ENCODE data around the gene FAM13C.

Gene FAM13C

DNA sequence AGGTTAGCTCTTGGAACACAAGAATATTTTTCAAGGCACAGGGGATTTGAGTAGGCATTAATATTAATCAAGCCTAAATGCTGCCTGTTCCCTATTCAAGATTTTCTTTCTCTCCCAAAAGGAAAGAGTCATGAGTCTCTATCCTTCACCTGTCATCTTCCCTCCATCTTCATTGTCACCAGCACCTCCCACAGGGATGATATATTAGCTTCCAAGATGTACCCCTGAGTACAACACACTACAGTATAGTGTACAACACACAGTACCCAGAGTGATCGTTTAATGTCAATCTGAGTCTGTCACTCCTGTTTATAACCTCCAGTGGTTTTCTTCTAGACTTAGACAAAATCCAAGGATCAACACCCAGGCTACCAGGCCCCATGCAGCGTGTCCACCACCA lies 50.1 kb downstream of the FAM13C start:
- no peak overlapping the region for H3K9ac ChIP-seq (ENCODE audit: low read length)
- no peaks in the 10 kb centered on the region for H3K9me2 ChIP-seq (replicated peaks; ENCODE audit: insufficient read depth, low read length)
- TF ChIP-seq EZH2phosphoT487 (IDR thresholded peaks at IDR 0.05; ENCODE audit: low read length) (no peak), EZH2 (optimal IDR thresholded peaks at IDR 0.05; ENCODE audit: low read depth, low read length) (no peak)
- TF ChIP-seq, protein P1, sequence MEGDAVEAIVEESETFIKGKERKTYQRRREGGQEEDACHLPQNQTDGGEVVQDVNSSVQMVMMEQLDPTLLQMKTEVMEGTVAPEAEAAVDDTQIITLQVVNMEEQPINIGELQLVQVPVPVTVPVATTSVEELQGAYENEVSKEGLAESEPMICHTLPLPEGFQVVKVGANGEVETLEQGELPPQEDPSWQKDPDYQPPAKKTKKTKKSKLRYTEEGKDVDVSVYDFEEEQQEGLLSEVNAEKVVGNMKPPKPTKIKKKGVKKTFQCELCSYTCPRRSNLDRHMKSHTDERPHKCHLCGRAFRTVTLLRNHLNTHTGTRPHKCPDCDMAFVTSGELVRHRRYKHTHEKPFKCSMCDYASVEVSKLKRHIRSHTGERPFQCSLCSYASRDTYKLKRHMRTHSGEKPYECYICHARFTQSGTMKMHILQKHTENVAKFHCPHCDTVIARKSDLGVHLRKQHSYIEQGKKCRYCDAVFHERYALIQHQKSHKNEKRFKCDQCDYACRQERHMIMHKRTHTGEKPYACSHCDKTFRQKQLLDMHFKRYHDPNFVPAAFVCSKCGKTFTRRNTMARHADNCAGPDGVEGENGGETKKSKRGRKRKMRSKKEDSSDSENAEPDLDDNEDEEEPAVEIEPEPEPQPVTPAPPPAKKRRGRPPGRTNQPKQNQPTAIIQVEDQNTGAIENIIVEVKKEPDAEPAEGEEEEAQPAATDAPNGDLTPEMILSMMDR (IDR thresholded peaks at IDR 0.05; ENCODE audit: low read length) = no peak

DNA sequence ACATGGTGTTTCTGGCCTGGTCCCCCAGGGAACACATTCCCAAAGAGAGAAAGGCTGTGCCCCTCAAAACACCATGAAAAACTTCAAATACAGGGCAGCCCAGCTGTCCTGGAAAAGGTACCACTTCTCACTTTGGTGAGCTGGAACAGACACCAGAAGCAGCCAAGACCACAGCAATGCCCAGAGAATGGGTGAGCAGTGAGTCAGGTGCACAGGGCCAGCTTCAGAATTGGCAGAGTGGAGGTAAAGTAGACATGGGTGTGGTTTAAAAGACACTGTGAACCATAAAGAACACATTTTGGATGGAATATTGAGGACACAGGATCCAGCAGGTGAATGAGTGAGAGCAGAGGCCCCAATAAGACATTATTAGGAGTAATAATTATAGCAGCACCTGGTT lies 51.3 kb downstream of the FAM13C start:
- Histone ChIP-seq H3K9me2 (replicated peaks; ENCODE audit: insufficient read depth, low read length) (no peaks in the 10 kb centered on the region), H3K4me3 (ENCODE audit: low read length) (no peak overlapping the region), H3K4me1 (ENCODE audit: low read length) (no peaks in the 10 kb centered on the region), H3K9ac (ENCODE audit: low read length) (no peak overlapping the region), H3K79me2 (ENCODE audit: low read length) (no peaks in the 10 kb centered on the region), H3K36me3 (replicated peaks; ENCODE audit: insufficient read depth, low read length) (no peaks in the 10 kb centered on the region), H3K27me3 (replicated peaks; ENCODE audit: insufficient read depth, low read length) (no peaks in the 10 kb centered on the region), H3F3A (ENCODE audit: insufficient read depth, low read length) (no peaks in the 10 kb centered on the region), H2AFZ (ENCODE audit: low read length) (no peak overlapping the region), H3K4me2 (ENCODE audit: low read depth, low read length) (no peak overlapping the region), H4K20me1 (ENCODE audit: insufficient read depth, low read length) (no peaks in the 10 kb centered on the region), H3K27ac (ENCODE audit: low read length) (no peak overlapping the region), H3K9me3 (replicated peaks; ENCODE audit: insufficient read depth, low read length) (no peaks in the 10 kb centered on the region)
- TF ChIP-seq, protein P1 (IDR thresholded peaks at IDR 0.05; ENCODE audit: low read length) = no peak
- TF ChIP-seq EZH2 (optimal IDR thresholded peaks at IDR 0.05; ENCODE audit: low read depth, low read length) (no peak), EZH2phosphoT487 (IDR thresholded peaks at IDR 0.05; ENCODE audit: low read length) (no peak)
- DNase-seq = no peak

More for the DNA sequence above, 50.1 kb downstream of the FAM13C start:
- Histone ChIP-seq H3K4me2 (ENCODE audit: low read depth, low read length) (no peak overlapping the region), H3K9me3 (replicated peaks; ENCODE audit: insufficient read depth, low read length) (no peaks in the 10 kb centered on the region), H4K20me1 (ENCODE audit: insufficient read depth, low read length) (no peaks in the 10 kb centered on the region), H3K4me3 (ENCODE audit: low read length) (no peak overlapping the region), H3K27me3 (replicated peaks; ENCODE audit: insufficient read depth, low read length) (no peaks in the 10 kb centered on the region), H3K36me3 (replicated peaks; ENCODE audit: insufficient read depth, low read length) (no peaks in the 10 kb centered on the region), H2AFZ (ENCODE audit: low read length) (no peak overlapping the region), H3K4me1 (ENCODE audit: low read length) (no peaks in the 10 kb centered on the region), H3K27ac (ENCODE audit: low read length) (no peak overlapping the region), H3K79me2 (ENCODE audit: low read length) (no peaks in the 10 kb centered on the region), H3F3A (ENCODE audit: insufficient read depth, low read length) (no peaks in the 10 kb centered on the region)
- no peak for DNase-seq

DNA sequence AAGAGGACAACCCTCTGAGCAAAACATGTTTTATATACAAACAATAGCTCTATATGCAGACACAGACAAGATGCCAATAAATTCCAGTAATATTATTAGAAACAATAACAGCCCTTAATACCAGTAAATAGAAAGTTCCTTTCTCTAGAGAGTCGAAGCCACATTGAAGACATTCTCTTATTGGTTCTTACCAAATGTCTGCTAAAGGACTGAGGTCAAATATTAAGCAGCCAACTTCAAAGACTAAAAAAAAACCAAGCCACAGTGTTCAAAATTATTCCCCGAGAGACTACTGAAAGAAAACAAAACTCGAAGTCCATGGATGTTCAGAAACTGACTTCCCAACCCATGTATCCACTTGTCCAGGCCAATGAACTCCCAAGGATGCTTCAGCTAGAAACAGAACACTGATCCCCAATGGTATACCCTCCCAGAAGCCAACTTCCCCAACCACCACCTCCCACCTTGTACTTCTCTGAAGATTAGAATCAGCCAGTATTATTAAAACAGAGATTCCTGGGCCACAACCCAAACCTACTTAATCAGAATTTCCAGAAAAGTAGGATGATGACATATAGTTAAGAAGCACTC lies 51.9 kb downstream of the FAM13C start:
- H3F3A ChIP-seq (ENCODE audit: insufficient read depth, low read length) = no peaks in the 10 kb centered on the region
- no peaks in the 10 kb centered on the region for H3K27me3 ChIP-seq (replicated peaks; ENCODE audit: insufficient read depth, low read length)
- no peak overlapping the region for H3K9ac ChIP-seq (ENCODE audit: low read length)
- no peaks in the 10 kb centered on the region for H4K20me1 ChIP-seq (ENCODE audit: insufficient read depth, low read length)
- H3K4me3 ChIP-seq (ENCODE audit: low read length) = no peak overlapping the region
- H3K36me3 ChIP-seq (replicated peaks; ENCODE audit: insufficient read depth, low read length) = no peaks in the 10 kb centered on the region
- H3K4me1 ChIP-seq (ENCODE audit: low read length) = no peaks in the 10 kb centered on the region
- H2AFZ ChIP-seq (ENCODE audit: low read length) = no peak overlapping the region
- TF ChIP-seq EZH2 (optimal IDR thresholded peaks at IDR 0.05; ENCODE audit: low read depth, low read length) (no peak), EZH2phosphoT487 (IDR thresholded peaks at IDR 0.05; ENCODE audit: low read length) (no peak)
- TF ChIP-seq, protein P1 (IDR thresholded peaks at IDR 0.05; ENCODE audit: low read length) = no peak
- H3K9me2 ChIP-seq (replicated peaks; ENCODE audit: insufficient read depth, low read length) = no peaks in the 10 kb centered on the region
- DNase-seq = no peak
- H3K27ac ChIP-seq (ENCODE audit: low read length) = no peak overlapping the region
- H3K79me2 ChIP-seq (ENCODE audit: low read length) = no peaks in the 10 kb centered on the region
- no peak overlapping the region for H3K4me2 ChIP-seq (ENCODE audit: low read depth, low read length)
- H3K9me3 ChIP-seq (replicated peaks; ENCODE audit: insufficient read depth, low read length) = no peaks in the 10 kb centered on the region

All from MM.1S (cell line).